Ascending aorta (tissue), 2 donors: ENCODE results near the gene KCNIP3. TPM values are rescaled to one million over a fixed set of nuclear protein-coding genes. Genes with fewer than 3 reads are reported as not detected.

ENCODE experiments used
- DNase-seq, 2 donors: peaks; one replicate each; pipeline ENCODE4 v3.0.0-alpha.2; 2019; ENCODE audit warnings: low spot score in 2 of 2
- H3K27ac ChIP-seq, 2 donors: fragments of 200-600 bp; sonication (generic); one replicate each; pipeline ENCODE4 v1.5.1; 2016 to 2017; ENCODE audit warnings: mild to moderate bottlenecking in 1 of 2
- H3K27me3 ChIP-seq: fragments of 200-600 bp; sonication (generic); one replicate; pipeline ENCODE4 v1.5.1; 2017
- H3K36me3 ChIP-seq, 2 donors: fragments of 200-600 bp; sonication (generic); one replicate each; pipeline ENCODE4 v1.5.1; 2016
- H3K4me1 ChIP-seq, 2 donors: fragments of 200-600 bp; sonication (generic); one replicate each; pipeline ENCODE4 v1.5.1; 2016 to 2017; ENCODE audit warnings: mild to moderate bottlenecking in 1 of 2
- H3K4me3 ChIP-seq, 2 donors: fragments of 200-600 bp; sonication (generic); one replicate each; pipeline ENCODE4 v1.5.1; 2016 to 2017; ENCODE audit warnings: mild to moderate bottlenecking in 1 of 2
- H3K9me3 ChIP-seq, 2 donors: fragments of 200-600 bp; sonication (generic); one replicate each; pipeline ENCODE4 v1.5.1; 2016
- intact Hi-C: fragments of 100-400 bp; cut with DNase I; formaldehyde crosslinking; loops from one replicate; pipeline ENCODE4 v1.15.1; 2023
- total RNA-seq: library from RNA; depleted of rRNA; stranded (reverse); fragments of >200 nt; gene quantifications from one replicate; pipeline ENCODE4 v1.1.0, GENCODE V29; 2016
- TF ChIP-seq, protein P1 (sequence below), 3 experiments: fragments of 200-600 bp in 2 of 3; fragments of 450-650 bp in 1 of 3; sonication (generic) in 2 of 3; IDR thresholded peaks; one replicate each; pipeline ENCODE4 v1.5.1; 2016 to 2019; ENCODE audit warnings: antibody characterized with exemption in 3 of 3, mild to moderate bottlenecking in 1 of 3, moderate library complexity in 1 of 3

KCNIP3 gene
- total RNA-seq, 1 donor from 2014 or later: 5.2 TPM

DNA sequence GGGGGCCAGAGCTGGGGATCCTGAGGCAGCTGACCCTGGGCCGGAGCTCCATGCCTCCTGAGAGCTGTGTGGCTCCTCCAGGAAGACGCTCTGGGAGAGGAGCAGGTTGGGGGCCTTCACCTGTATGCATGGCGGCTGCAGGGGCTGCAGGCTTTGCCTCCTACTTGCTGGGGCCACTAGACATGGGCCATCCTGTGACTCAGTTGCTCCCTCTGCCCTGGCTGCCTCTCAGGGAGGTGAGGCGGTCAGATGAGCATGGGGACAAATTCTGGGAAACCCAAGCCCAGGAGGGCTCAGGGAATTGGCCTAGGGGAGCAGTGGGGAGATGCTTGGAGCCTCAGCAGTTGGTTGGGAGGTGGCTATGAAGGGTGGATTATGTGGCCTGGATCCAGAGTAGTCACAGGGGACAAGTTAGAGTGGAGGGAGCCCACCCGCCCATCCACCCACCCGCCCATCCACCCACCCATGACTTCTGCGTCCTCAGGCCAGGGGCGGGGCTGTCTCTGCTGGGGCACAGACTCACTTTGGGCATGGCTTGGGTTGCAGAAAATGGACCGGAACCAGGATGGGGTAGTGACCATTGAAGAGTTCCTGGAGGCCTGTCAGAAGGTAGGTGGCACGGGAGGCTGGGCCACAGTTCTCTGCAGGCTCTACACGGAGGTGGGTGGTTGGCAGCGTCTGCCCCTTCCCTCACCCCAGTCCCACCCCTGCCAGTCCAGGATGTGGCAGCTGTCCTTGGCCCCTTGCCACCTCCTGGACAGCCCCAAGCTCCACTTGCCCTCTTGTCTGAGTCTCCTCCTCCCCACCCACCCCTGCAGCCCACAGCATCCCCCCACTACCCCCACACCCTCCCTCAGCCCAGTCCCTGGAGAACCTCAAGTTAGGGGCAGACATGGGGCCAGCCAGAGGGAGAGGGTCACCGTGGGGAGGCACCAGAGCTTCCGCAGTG, 85.8 kb downstream of the KCNIP3 start:
- intact Hi-C loops: no loop called here
- peak in 1 of 2 donors; percentile 54 for DNase-seq
- Histone ChIP-seq H3K36me3 (no peaks in the 10 kb centered on the region), H3K27ac (no peak overlapping the region), H3K4me3 (no peak overlapping the region), H3K27me3 (no peaks in the 10 kb centered on the region), H3K9me3 (no peaks in the 10 kb centered on the region), H3K4me1 (no peaks in the 10 kb centered on the region)
- TF ChIP-seq, protein P1, sequence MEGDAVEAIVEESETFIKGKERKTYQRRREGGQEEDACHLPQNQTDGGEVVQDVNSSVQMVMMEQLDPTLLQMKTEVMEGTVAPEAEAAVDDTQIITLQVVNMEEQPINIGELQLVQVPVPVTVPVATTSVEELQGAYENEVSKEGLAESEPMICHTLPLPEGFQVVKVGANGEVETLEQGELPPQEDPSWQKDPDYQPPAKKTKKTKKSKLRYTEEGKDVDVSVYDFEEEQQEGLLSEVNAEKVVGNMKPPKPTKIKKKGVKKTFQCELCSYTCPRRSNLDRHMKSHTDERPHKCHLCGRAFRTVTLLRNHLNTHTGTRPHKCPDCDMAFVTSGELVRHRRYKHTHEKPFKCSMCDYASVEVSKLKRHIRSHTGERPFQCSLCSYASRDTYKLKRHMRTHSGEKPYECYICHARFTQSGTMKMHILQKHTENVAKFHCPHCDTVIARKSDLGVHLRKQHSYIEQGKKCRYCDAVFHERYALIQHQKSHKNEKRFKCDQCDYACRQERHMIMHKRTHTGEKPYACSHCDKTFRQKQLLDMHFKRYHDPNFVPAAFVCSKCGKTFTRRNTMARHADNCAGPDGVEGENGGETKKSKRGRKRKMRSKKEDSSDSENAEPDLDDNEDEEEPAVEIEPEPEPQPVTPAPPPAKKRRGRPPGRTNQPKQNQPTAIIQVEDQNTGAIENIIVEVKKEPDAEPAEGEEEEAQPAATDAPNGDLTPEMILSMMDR (IDR thresholded peaks at IDR 0.05): no peak

DNA sequence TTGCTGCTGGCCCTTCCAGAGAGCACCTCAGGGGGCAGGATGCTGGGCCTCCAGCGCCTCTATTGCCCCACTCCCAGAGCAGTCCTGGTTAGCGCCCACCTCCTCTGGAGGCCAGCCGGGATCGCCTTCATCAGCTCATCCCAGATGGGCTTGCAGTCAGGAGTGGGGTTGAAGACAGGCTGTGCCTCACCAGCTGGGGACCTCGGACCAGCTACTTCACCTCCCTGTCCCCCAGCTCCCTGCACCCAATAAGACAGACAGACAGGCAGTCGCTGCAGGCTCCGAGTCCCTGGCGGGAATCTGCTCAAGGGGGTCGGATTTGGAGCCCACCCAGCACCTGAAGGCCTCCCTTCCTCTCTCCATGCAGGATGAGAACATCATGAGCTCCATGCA, 86.5 kb downstream of the KCNIP3 start:
- Histone ChIP-seq H3K4me1 (no peaks in the 10 kb centered on the region), H3K27me3 (no peaks in the 10 kb centered on the region), H3K27ac (no peak overlapping the region), H3K9me3 (no peaks in the 10 kb centered on the region), H3K36me3 (no peaks in the 10 kb centered on the region), H3K4me3 (no peak overlapping the region)
- TF ChIP-seq, protein P1 (IDR thresholded peaks at IDR 0.05): no peak
- peak in 1 of 2 donors; percentile 55 for DNase-seq
- intact Hi-C loops: no loop called here

DNA sequence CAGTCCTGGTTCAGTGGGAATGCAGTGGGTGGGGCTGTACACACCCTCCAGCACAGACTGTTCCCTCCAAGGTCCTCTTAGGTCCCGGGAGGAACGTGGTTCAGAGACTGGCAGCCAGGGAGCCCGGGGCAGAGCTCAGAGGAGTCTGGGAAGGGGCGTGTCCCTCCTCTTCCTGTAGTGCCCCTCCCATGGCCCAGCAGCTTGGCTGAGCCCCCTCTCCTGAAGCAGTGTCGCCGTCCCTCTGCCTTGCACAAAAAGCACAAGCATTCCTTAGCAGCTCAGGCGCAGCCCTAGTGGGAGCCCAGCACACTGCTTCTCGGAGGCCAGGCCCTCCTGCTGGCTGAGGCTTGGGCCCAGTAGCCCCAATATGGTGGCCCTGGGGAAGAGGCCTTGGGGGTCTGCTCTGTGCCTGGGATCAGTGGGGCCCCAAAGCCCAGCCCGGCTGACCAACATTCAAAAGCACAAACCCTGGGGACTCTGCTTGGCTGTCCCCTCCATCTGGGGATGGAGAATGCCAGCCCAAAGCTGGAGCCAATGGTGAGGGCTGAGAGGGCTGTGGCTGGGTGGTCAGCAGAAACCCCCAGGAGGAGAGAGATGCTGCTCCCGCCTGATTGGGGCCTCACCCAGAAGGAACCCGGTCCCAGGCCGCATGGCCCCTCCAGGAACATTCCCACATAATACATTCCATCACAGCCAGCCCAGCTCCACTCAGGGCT, 87.9 kb downstream of the KCNIP3 start:
- Histone ChIP-seq H3K4me1 (no peaks in the 10 kb centered on the region), H3K9me3 (no peaks in the 10 kb centered on the region), H3K27ac (no peak overlapping the region), H3K4me3 (no peak overlapping the region), H3K36me3 (no peaks in the 10 kb centered on the region), H3K27me3 (no peaks in the 10 kb centered on the region)
- peak in 1 of 2 donors; percentile 66 for DNase-seq
- TF ChIP-seq, protein P1 (IDR thresholded peaks at IDR 0.05): no peak
- intact Hi-C loops: no loop called here

DNA sequence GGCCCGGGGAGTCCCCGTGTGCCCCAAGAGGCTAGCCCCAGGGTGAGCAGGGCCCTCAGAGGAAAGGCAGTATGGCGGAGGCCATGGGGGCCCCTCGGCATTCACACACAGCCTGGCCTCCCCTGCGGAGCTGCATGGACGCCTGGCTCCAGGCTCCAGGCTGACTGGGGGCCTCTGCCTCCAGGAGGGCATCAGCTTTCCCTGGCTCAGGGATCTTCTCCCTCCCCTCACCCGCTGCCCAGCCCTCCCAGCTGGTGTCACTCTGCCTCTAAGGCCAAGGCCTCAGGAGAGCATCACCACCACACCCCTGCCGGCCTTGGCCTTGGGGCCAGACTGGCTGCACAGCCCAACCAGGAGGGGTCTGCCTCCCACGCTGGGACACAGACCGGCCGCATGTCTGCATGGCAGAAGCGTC, 88.4 kb downstream of the KCNIP3 start:
- no peak overlapping the region for H3K27ac ChIP-seq
- DNase-seq: peak in 1 of 2 donors; percentile 60

DNA sequence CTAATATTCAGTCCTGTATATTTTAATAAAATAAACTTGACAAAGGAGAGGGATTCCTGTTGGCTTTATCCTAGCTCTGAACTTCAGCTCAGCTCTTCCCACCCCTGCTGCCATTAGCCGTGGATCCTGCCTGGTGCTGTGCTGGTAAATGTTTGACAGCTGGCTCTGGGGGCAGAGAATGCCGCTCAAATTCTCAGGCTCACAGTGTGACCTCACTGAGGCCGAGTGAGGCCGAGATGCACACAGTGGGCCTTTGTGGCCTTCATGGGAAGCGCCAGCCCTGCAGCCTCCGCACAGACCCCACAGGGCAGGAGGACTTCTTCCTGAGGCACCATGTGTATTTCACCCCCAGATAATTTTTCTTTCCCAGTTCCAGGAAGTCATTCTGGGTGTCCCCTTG, 88.9 kb downstream of the KCNIP3 start:
- Histone ChIP-seq H3K27ac (no peak overlapping the region), H3K4me1 (no peaks in the 10 kb centered on the region), H3K27me3 (no peaks in the 10 kb centered on the region), H3K9me3 (no peaks in the 10 kb centered on the region), H3K36me3 (no peaks in the 10 kb centered on the region), H3K4me3 (no peak overlapping the region)
- TF ChIP-seq, protein P1 (IDR thresholded peaks at IDR 0.05): no peak
- intact Hi-C loops: no loop called here
- DNase-seq: peak in 1 of 2 donors; percentile 52

More for the DNA sequence above, 88.4 kb downstream of the KCNIP3 start:
- TF ChIP-seq, protein P1 (IDR thresholded peaks at IDR 0.05): no peak
- Histone ChIP-seq H3K4me3 (no peak overlapping the region), H3K9me3 (no peaks in the 10 kb centered on the region), H3K36me3 (no peaks in the 10 kb centered on the region), H3K4me1 (no peaks in the 10 kb centered on the region), H3K27me3 (no peaks in the 10 kb centered on the region)
- intact Hi-C loops: no loop called here
